Gastrocnemius medialis (tissue), 4 donors: ENCODE results near the gene N4BP2L1.

Experiments used
- POLR2A ChIP-seq, 2 donors: fragments of 450-650 bp; IDR thresholded peaks; one replicate each; pipeline ENCODE4 v1.6.1; 2017; ENCODE audit warnings: antibody characterized with exemption in 2 of 2, mild to moderate bottlenecking in 2 of 2, moderate library complexity in 2 of 2
- TF ChIP-seq, protein P1 (sequence below), 5 experiments: fragments of 450-650 bp in 3 of 5; fragments of 200-600 bp in 2 of 5; sonication (generic) in 2 of 5; IDR thresholded peaks in 4 of 5; conservative IDR thresholded peaks in 1 of 5; 1 replicate in 4 of 5; 2 replicates in 1 of 5; pipeline ENCODE4 v1.5.1; 2016 to 2019; ENCODE audit warnings: antibody characterized with exemption in 5 of 5, mild to moderate bottlenecking in 3 of 5, moderate library complexity in 3 of 5

DNA sequence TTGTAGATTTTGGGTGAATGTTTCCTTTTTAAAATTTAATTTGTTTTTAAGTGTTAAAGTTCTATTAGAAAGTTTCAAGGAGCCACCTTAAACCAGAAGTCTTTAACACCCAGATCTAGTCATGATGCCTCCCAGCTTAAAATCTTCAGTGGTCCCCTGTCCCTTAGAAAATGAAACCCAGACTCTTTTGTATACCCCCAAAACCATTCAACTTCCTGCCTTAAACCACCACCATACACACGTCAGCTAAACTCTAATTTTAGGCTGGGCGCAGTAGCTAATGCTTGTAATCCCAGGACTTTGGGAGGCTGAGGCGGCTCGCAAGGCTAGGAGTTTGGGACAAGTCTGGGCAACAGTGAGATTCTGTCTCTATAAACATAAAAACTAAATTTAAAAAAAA is 37.9 kb downstream of the N4BP2L1 start:
- TF ChIP-seq, protein P1, sequence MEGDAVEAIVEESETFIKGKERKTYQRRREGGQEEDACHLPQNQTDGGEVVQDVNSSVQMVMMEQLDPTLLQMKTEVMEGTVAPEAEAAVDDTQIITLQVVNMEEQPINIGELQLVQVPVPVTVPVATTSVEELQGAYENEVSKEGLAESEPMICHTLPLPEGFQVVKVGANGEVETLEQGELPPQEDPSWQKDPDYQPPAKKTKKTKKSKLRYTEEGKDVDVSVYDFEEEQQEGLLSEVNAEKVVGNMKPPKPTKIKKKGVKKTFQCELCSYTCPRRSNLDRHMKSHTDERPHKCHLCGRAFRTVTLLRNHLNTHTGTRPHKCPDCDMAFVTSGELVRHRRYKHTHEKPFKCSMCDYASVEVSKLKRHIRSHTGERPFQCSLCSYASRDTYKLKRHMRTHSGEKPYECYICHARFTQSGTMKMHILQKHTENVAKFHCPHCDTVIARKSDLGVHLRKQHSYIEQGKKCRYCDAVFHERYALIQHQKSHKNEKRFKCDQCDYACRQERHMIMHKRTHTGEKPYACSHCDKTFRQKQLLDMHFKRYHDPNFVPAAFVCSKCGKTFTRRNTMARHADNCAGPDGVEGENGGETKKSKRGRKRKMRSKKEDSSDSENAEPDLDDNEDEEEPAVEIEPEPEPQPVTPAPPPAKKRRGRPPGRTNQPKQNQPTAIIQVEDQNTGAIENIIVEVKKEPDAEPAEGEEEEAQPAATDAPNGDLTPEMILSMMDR (IDR thresholded peaks at IDR 0.05 in 4 of 5, conservative IDR thresholded peaks at IDR 0.05 in 1 of 5): no peak
- TF ChIP-seq POLR2A (IDR thresholded peaks at IDR 0.05): no peak
